Endothelial cell of umbilical vein (primary cell): ENCODE results near the gene ETHE1. TPM values are rescaled to one million over a fixed set of nuclear protein-coding genes. Genes with fewer than 3 reads are reported as not detected.

Experiments used
- BruUV-seq: library from RNA; stranded (reverse); fragments of 400-500 nt; replicated peaks from 2 replicates; lab custom pipeline; 2021; lab: Mats Ljungman, UMichigan
- CTCF ChIA-PET: fragments of 300-600, 350-600 bp; sonication (Branson Sonifier 250); formaldehyde crosslinking; loops from one replicate; lab custom pipeline; 2021; ENCODE audit warnings: antibody characterized with exemption, inconsistent platforms; lab: Charles Lee
- POLR2A ChIA-PET: fragments of 300-600, 350-600 bp; sonication (Branson Sonifier 250); formaldehyde crosslinking; loops from one replicate; lab custom pipeline; 2021; ENCODE audit warnings: antibody characterized with exemption, inconsistent platforms; lab: Charles Lee
- DNase-seq: peaks from one replicate; pipeline ENCODE4 v3.0.0-alpha.2; 2011; ENCODE audit warnings: low read depth, low spot score
- FAIRE-seq: peaks from 2 replicates; lab custom pipeline; 2011; peaks lifted over from hg19 to GRCh38; lab: Jason Lieb, UNC
- H2AFZ ChIP-seq: 2 replicates; pipeline ENCODE4 v1.6.0; 2012; ENCODE audit warnings: low read depth, low read length, control low read depth, inconsistent platforms
- H3K27ac ChIP-seq: 2 replicates; pipeline ENCODE4 v1.5.1; 2011; ENCODE audit warnings: low read depth, mild to moderate bottlenecking, control low read depth, low read length, moderate library complexity; ENCODE audit not compliant: insufficient read depth
- H3K27me3 ChIP-seq, 2 experiments: 2 replicates each; pipeline versions ENCODE4 v1.6.0 to v1.6.1; 2011; ENCODE audit warnings: low read length in 2 of 2, mixed read lengths in 1 of 2; ENCODE audit not compliant: control insufficient read depth in 2 of 2, insufficient read depth in 2 of 2
- H3K36me3 ChIP-seq, 2 experiments: 2 replicates in 1 of 2; 3 replicates in 1 of 2; pipeline ENCODE4 v1.5.1; 2011; ENCODE audit warnings: low read length in 2 of 2, mild to moderate bottlenecking in 1 of 2, moderate library complexity in 1 of 2; ENCODE audit not compliant: control insufficient read depth in 2 of 2, insufficient read depth in 2 of 2; ENCODE audit errors: extremely low read depth in 1 of 2
- H3K4me1 ChIP-seq: 3 replicates; pipeline ENCODE4 v1.5.1; 2011; ENCODE audit warnings: mild to moderate bottlenecking, low read length; ENCODE audit not compliant: control insufficient read depth, insufficient read depth; ENCODE audit errors: extremely low read depth
- H3K4me2 ChIP-seq: 2 replicates; pipeline ENCODE4 v1.6.1; 2011; ENCODE audit warnings: low read length, control low read depth, mixed read lengths; ENCODE audit not compliant: insufficient read depth
- H3K4me3 ChIP-seq, 3 experiments: fragments of 200-600 bp in 1 of 3; sonication (generic), shearing (Covaris generic) in 1 of 3; replicated peaks in 1 of 3; 2 replicates each; pipeline ENCODE4 v1.5.1; 2011 to 2016; ENCODE audit warnings: control low read depth in 3 of 3, low read length in 3 of 3, mild to moderate bottlenecking in 2 of 3, inconsistent platforms in 1 of 3, low read depth in 1 of 3, moderate library complexity in 1 of 3; ENCODE audit not compliant: insufficient read depth in 1 of 3
- H3K79me2 ChIP-seq: 2 replicates; pipeline ENCODE4 v1.6.0; 2012; ENCODE audit warnings: low read length, inconsistent platforms; ENCODE audit not compliant: control insufficient read depth, insufficient read depth
- H3K9ac ChIP-seq: replicated peaks from 2 replicates; pipeline ENCODE3; 2011; ENCODE audit warnings: low read length, control low read depth; ENCODE audit not compliant: insufficient read depth; ENCODE audit errors: extremely low read depth
- H3K9me1 ChIP-seq: replicated peaks from 3 replicates; pipeline ENCODE4 v1.6.0; 2011; ENCODE audit warnings: mild to moderate bottlenecking, low read length; ENCODE audit not compliant: control insufficient read depth, insufficient read depth; ENCODE audit errors: extremely low read depth
- H3K9me3 ChIP-seq: replicated peaks from 2 replicates; pipeline ENCODE4 v1.5.1; 2012; ENCODE audit warnings: low read length, inconsistent platforms; ENCODE audit not compliant: control insufficient read depth, insufficient read depth
- H4K20me1 ChIP-seq: replicated peaks from 2 replicates; pipeline ENCODE3; 2011; ENCODE audit warnings: mild to moderate bottlenecking, low read length; ENCODE audit not compliant: control insufficient read depth, insufficient read depth; ENCODE audit errors: extremely low read depth
- EZH2 ChIP-seq: IDR thresholded peaks from 2 replicates; pipeline ENCODE4 v1.6.1; 2012; ENCODE audit warnings: borderline replicate concordance, low read depth, mild to moderate bottlenecking, moderate library complexity, low read length, inconsistent platforms; ENCODE audit not compliant: severe bottlenecking
- FOS ChIP-seq: IDR thresholded peaks from 2 replicates; pipeline ENCODE4 v1.6.1; 2011; ENCODE audit warnings: mild to moderate bottlenecking, low read length, moderate library complexity, borderline replicate concordance; ENCODE audit not compliant: insufficient read depth
- GATA2 ChIP-seq: IDR thresholded peaks from 2 replicates; pipeline ENCODE4 v1.7.0; 2011; ENCODE audit warnings: low read depth, mild to moderate bottlenecking, moderate library complexity, mixed read lengths, low read length; ENCODE audit not compliant: insufficient read length, insufficient read depth
- JUN ChIP-seq: IDR thresholded peaks from 2 replicates; pipeline ENCODE4 v1.6.1; 2011; ENCODE audit warnings: borderline replicate concordance, low read depth; ENCODE audit not compliant: insufficient read length, insufficient read depth
- MYC ChIP-seq: IDR thresholded peaks from one replicate; pipeline ENCODE4 v1.6.1; 2011; ENCODE audit warnings: mild to moderate bottlenecking, low read depth, low read length
- POLR2A ChIP-seq: IDR thresholded peaks from 2 replicates; pipeline ENCODE4 v1.6.1; 2012; ENCODE audit warnings: low read depth, mild to moderate bottlenecking, control low read depth, low read length
- POLR2AphosphoS5 ChIP-seq: IDR thresholded peaks from 2 replicates; pipeline ENCODE4 v1.6.1; 2012; ENCODE audit warnings: low read depth, mild to moderate bottlenecking, control low read depth, low read length, moderate library complexity; ENCODE audit not compliant: insufficient read depth
- dilution Hi-C: fragments of 300-500 bp; cut with MboI; formaldehyde crosslinking; loops from one replicate; pipeline ENCODE4 v1.15.0; 2019; ENCODE audit warnings: low sequenced_read_pairs; ENCODE audit not compliant: extremely low pct_ligation_motif_present
- intact Hi-C: fragments of 100-400 bp; cut with micrococcal nuclease; formaldehyde crosslinking; loops from one replicate; pipeline ENCODE4 v1.10.0; 2022
- polyA plus RNA-seq, 4 experiments: library from polyadenylated mRNA; depleted of rRNA in 3 of 4; stranded (reverse) in 3 of 4; unstranded in 1 of 4; fragments of >200 nt; gene quantifications; 2 replicates each; pipeline versions ENCODE4 v1.2.1 to v1.2.3, GENCODE V29; 2011 to 2012; ENCODE audit warnings: missing spikeins in 1 of 4
- total RNA-seq: library from RNA; stranded (reverse); gene quantifications from 2 replicates; pipeline ENCODE4 v1.2.3, GENCODE V29; 2021
- TF ChIP-seq, protein P1 (sequence below): IDR thresholded peaks from 2 replicates; pipeline ENCODE4 v1.6.1; 2011; ENCODE audit not compliant: insufficient read depth, insufficient read length
- TF ChIP-seq, protein P2 (sequence below), 2 donors: IDR thresholded peaks; 1 replicate in 1 of 2; 2 replicates in 1 of 2; pipeline ENCODE4 v1.5.1; 2011; ENCODE audit warnings: low read length in 2 of 2, mild to moderate bottlenecking in 2 of 2, moderate library complexity in 2 of 2, control low read depth in 1 of 2, inconsistent platforms in 1 of 2, low read depth in 1 of 2; ENCODE audit not compliant: insufficient read depth in 1 of 2; ENCODE audit errors: extremely low read depth in 1 of 2

ETHE1 gene
- total and polyA plus RNA-seq, 2 donors (not counting 3 experiments of a cell fraction or from before 2014, with no cell fraction given), result 34.5 to 124 TPM

DNA sequence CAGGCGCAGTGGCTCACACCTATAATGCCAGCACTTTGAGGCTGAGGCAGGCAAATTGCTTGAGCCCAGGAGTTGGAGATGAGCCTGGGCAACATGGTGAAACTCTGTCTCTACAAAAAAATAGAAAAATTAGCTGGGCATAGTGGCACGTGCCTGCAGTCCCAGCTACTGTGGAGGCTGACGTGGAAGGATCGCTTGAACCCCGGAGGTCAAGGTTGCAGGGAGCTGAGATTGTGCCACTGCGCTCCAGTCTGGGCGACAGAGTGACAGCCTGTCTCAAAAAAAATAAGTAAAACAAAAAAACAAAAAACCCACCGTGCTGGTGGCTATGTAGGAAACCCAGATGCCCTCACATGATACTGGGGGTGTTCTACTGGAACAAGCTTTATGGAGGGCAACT lies 38.8 kb downstream of the ETHE1 start:
- H3K4me3 ChIP-seq, result no peak overlapping the region
- H3K4me1 ChIP-seq, result no peaks in the 10 kb centered on the region
- H3K36me3 ChIP-seq, result peaks cover 0 to 5% of the 10 kb centered on the region in 2 experiments
- FAIRE-seq (no peak), DNase-seq (no peak)
- no peaks in the 10 kb centered on the region for H4K20me1 ChIP-seq
- CTCF ChIA-PET, result interaction anchor here (1.5 to 2.2 kb wide), 2 partner anchors 8 to 41 kb away, joined by 3 to 7 read pairs; no protein-coding TSS in a partner anchor
- POLR2A ChIA-PET, result no interaction called here
- intact Hi-C loops (no loop called here), dilution Hi-C loops (no loop called here)
- no peaks in the 10 kb centered on the region for H3K9me1 ChIP-seq
- H3K9me3 ChIP-seq, result no peaks in the 10 kb centered on the region
- no peaks in the 10 kb centered on the region for H3K79me2 ChIP-seq
- H3K27ac ChIP-seq, result no peak overlapping the region
- BruUV-seq, result no TSS peak
- no peak overlapping the region for H3K4me2 ChIP-seq
- H3K9ac ChIP-seq, result no peak overlapping the region
- H3K27me3 ChIP-seq, result no peaks in the 10 kb centered on the region
- TF ChIP-seq, protein P1, sequence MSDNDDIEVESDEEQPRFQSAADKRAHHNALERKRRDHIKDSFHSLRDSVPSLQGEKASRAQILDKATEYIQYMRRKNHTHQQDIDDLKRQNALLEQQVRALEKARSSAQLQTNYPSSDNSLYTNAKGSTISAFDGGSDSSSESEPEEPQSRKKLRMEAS, result no peak
- TF ChIP-seq, protein P2, sequence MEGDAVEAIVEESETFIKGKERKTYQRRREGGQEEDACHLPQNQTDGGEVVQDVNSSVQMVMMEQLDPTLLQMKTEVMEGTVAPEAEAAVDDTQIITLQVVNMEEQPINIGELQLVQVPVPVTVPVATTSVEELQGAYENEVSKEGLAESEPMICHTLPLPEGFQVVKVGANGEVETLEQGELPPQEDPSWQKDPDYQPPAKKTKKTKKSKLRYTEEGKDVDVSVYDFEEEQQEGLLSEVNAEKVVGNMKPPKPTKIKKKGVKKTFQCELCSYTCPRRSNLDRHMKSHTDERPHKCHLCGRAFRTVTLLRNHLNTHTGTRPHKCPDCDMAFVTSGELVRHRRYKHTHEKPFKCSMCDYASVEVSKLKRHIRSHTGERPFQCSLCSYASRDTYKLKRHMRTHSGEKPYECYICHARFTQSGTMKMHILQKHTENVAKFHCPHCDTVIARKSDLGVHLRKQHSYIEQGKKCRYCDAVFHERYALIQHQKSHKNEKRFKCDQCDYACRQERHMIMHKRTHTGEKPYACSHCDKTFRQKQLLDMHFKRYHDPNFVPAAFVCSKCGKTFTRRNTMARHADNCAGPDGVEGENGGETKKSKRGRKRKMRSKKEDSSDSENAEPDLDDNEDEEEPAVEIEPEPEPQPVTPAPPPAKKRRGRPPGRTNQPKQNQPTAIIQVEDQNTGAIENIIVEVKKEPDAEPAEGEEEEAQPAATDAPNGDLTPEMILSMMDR (IDR thresholded peaks at IDR 0.05; ENCODE audit: extremely low read depth in 1 of 2, insufficient read depth in 1 of 2, low read depth in 1 of 2, low read length in 2 of 2), result no peak
- TF ChIP-seq POLR2A (no peak), JUN (no peak), EZH2 (no peak), MYC (no peak), POLR2AphosphoS5 (no peak), GATA2 (no peak), FOS (no peak)
- no peak overlapping the region for H2AFZ ChIP-seq
